H9 (cell line): Measurements from ENCODE around the gene LAMC1. TPM values are rescaled to one million over a fixed set of nuclear protein-coding genes. Genes with fewer than 3 reads are reported as not detected.
A peak's percentile ranks its signal among the peaks of the same experiment; 100 is the strongest.

Experiments
- DNase-seq: peaks from one replicate; pipeline ENCODE4 v3.0.0-alpha.2; 2017
- H2AFZ ChIP-seq: one replicate; pipeline ENCODE4 v1.6.1; 2013; ENCODE audit warnings: mild to moderate bottlenecking, low read length, control low read depth, moderate library complexity
- H2AK5ac ChIP-seq: 2 replicates; pipeline ENCODE4 v1.6.1; 2013; ENCODE audit warnings: low read length, control low read depth, mixed read lengths; ENCODE audit not compliant: insufficient read length
- H2BK120ac ChIP-seq: one replicate; pipeline ENCODE4 v1.6.1; 2013; ENCODE audit warnings: low read depth, mild to moderate bottlenecking, low read length, control low read depth, inconsistent platforms; ENCODE audit not compliant: poor library complexity, severe bottlenecking
- H2BK12ac ChIP-seq: 2 replicates; pipeline ENCODE4 v1.6.1; 2013; ENCODE audit warnings: low read length, control low read depth, mixed read lengths, low read depth; ENCODE audit not compliant: insufficient read length
- H2BK15ac ChIP-seq: 2 replicates; pipeline ENCODE4 v1.6.1; 2013; ENCODE audit warnings: low read depth, low read length, control low read depth
- H2BK20ac ChIP-seq: one replicate; pipeline ENCODE4 v1.6.1; 2013; ENCODE audit warnings: low read depth, mild to moderate bottlenecking, low read length, control low read depth, inconsistent platforms; ENCODE audit not compliant: poor library complexity, severe bottlenecking
- H2BK5ac ChIP-seq: 2 replicates; pipeline ENCODE4 v1.6.1; 2013; ENCODE audit warnings: low read length, control low read depth, mixed read lengths; ENCODE audit not compliant: insufficient read length
- H3K14ac ChIP-seq: 2 replicates; pipeline ENCODE4 v1.6.1; 2013; ENCODE audit warnings: low read length, control low read depth; ENCODE audit not compliant: insufficient read depth
- H3K18ac ChIP-seq: 2 replicates; pipeline ENCODE4 v1.6.1; 2013; ENCODE audit warnings: low read depth, mild to moderate bottlenecking, mixed read lengths, low read length, control low read depth; ENCODE audit not compliant: insufficient read length
- H3K23ac ChIP-seq: 2 replicates; pipeline ENCODE4 v1.6.1; 2013; ENCODE audit warnings: low read length, control low read depth, mixed read lengths, low read depth; ENCODE audit not compliant: insufficient read length
- H3K23me2 ChIP-seq: 2 replicates; pipeline ENCODE4 v1.6.1; 2013; ENCODE audit warnings: low read depth, mild to moderate bottlenecking, mixed read lengths, low read length, control low read depth; ENCODE audit not compliant: insufficient read length, poor library complexity, severe bottlenecking
- H3K27ac ChIP-seq: 2 replicates; pipeline ENCODE4 v1.5.1; 2013; ENCODE audit warnings: low read length, control low read depth, mixed read lengths, low read depth; ENCODE audit not compliant: insufficient read length
- H3K27me3 ChIP-seq: 2 replicates; pipeline ENCODE4 v1.6.1; 2013; ENCODE audit warnings: low read length, control low read depth, inconsistent platforms; ENCODE audit not compliant: insufficient read depth
- H3K4ac ChIP-seq: 2 replicates; pipeline ENCODE4 v1.6.1; 2013; ENCODE audit warnings: low read depth, mild to moderate bottlenecking, control low read depth, inconsistent platforms, low read length, moderate library complexity
- H3K4me1 ChIP-seq: 2 replicates; pipeline ENCODE4 v1.6.1; 2013; ENCODE audit warnings: low read length, control low read depth, inconsistent platforms; ENCODE audit not compliant: insufficient read depth
- H3K4me2 ChIP-seq: 2 replicates; pipeline ENCODE4 v1.6.1; 2013; ENCODE audit warnings: low read length, control low read depth, mixed read lengths; ENCODE audit not compliant: insufficient read length, insufficient read depth
- H3K56ac ChIP-seq: 2 replicates; pipeline ENCODE4 v1.6.1; 2013; ENCODE audit warnings: low read depth, mild to moderate bottlenecking, mixed read lengths, low read length, control low read depth; ENCODE audit not compliant: insufficient read length
- H3K79me1 ChIP-seq: 2 replicates; pipeline ENCODE4 v1.6.1; 2013; ENCODE audit warnings: low read depth, mild to moderate bottlenecking, moderate library complexity, low read length, control low read depth, inconsistent platforms; ENCODE audit not compliant: insufficient read depth, poor library complexity, severe bottlenecking
- H3K79me2 ChIP-seq: 2 replicates; pipeline ENCODE4 v1.6.1; 2013; ENCODE audit warnings: low read length, control low read depth, inconsistent platforms; ENCODE audit not compliant: insufficient read depth
- H3K9ac ChIP-seq: 2 replicates; pipeline ENCODE4 v1.6.1; 2013; ENCODE audit warnings: low read length, control low read depth, mixed read lengths; ENCODE audit not compliant: insufficient read length; ENCODE audit errors: extremely low read depth
- H3K9me3 ChIP-seq: one replicate; pipeline ENCODE4 v1.6.1; 2013; ENCODE audit warnings: low read depth, low read length, inconsistent platforms; ENCODE audit not compliant: control insufficient read depth
- H3T11ph ChIP-seq: one replicate; pipeline ENCODE4 v1.6.1; 2013; ENCODE audit warnings: mild to moderate bottlenecking, low read length, control low read depth, inconsistent platforms
- H4K20me1 ChIP-seq: one replicate; pipeline ENCODE4 v1.6.1; 2013; ENCODE audit not compliant: control insufficient read depth, insufficient read length, insufficient read depth
- H4K5ac ChIP-seq: 2 replicates; pipeline ENCODE4 v1.6.1; 2013; ENCODE audit warnings: low read depth, mild to moderate bottlenecking, mixed read lengths, low read length, control low read depth; ENCODE audit not compliant: insufficient read length
- H4K8ac ChIP-seq: replicated peaks from 2 replicates; pipeline ENCODE4 v1.6.1; 2013; ENCODE audit warnings: low read length, control low read depth, mixed read lengths, low read depth; ENCODE audit not compliant: insufficient read length
- H4K91ac ChIP-seq: 2 replicates; pipeline ENCODE4 v1.6.1; 2013; ENCODE audit warnings: low read depth, mild to moderate bottlenecking, moderate library complexity, mixed read lengths, low read length, control low read depth; ENCODE audit not compliant: insufficient read length
- H3K27ac Mint-ChIP-seq, 3 experiments: 2 replicates in 2 of 3; 3 replicates in 1 of 3; pipeline ENCODE4 v1.8.0; 2020 to 2021; ENCODE audit warnings: mixed read lengths in 3 of 3, mild to moderate bottlenecking in 1 of 3, moderate library complexity in 1 of 3
- H3K27me3 Mint-ChIP-seq: 2 replicates; pipeline ENCODE4 v1.8.0; 2021; ENCODE audit warnings: low read depth, mild to moderate bottlenecking, moderate library complexity, mixed read lengths
- H3K36me3 Mint-ChIP-seq, 3 experiments: 2 replicates in 2 of 3; 3 replicates in 1 of 3; pipeline ENCODE4 v1.8.0; 2020 to 2021; ENCODE audit warnings: low read depth in 3 of 3, mixed read lengths in 3 of 3; ENCODE audit not compliant: insufficient read depth in 1 of 3
- H3K4me1 Mint-ChIP-seq, 2 experiments: 2 replicates each; pipeline ENCODE4 v1.8.0; 2020; ENCODE audit warnings: mixed read lengths in 2 of 2
- H3K4me3 Mint-ChIP-seq, 2 experiments: 2 replicates in 1 of 2; 3 replicates in 1 of 2; pipeline ENCODE4 v1.8.0; 2020 to 2021; ENCODE audit warnings: mild to moderate bottlenecking in 2 of 2, mixed read lengths in 2 of 2, moderate library complexity in 1 of 2
- H3K9me3 Mint-ChIP-seq, 2 experiments: 2 replicates in 1 of 2; 3 replicates in 1 of 2; pipeline ENCODE4 v1.8.0; 2020; ENCODE audit warnings: mild to moderate bottlenecking in 2 of 2, mixed read lengths in 2 of 2, moderate library complexity in 1 of 2
- CTCF ChIP-seq: fragments of 200-600 bp; sonication (generic); conservative IDR thresholded peaks from 3 replicates; pipeline ENCODE4 v1.8.0; 2021; ENCODE audit warnings: antibody characterized with exemption, mild to moderate bottlenecking
- WGBS: extraction: QIAGEN DNeasy Blood & Tissue Kit; methylation state at CpG from one replicate; pipeline ENCODE4 v1.1.7; 2013; ENCODE audit warnings: missing lambda C conversion rate, low lambda C conversion rate, mixed read lengths; ENCODE audit not compliant: insufficient read length; ENCODE audit errors: extremely low coverage; 5-methylcytosine and 5-hydroxymethylcytosine counted together
- total RNA-seq: library from RNA; stranded (reverse); gene quantifications from 2 replicates; pipeline ENCODE4 v1.2.1, GENCODE V29; 2021

The LAMC1 gene
- total RNA-seq, 1 experiment from 2014 or later, result 96.2 TPM

GRCh38 chr1:183106166-183106565, 82.9 kb downstream of the LAMC1 start:
- Mint-ChIP-seq H3K36me3 (peaks cover 0 to 13% (median 0%) of the 10 kb centered on the region in 3 experiments; a peak in 3 of 7 replicates), H3K27me3 (no peaks in the 10 kb centered on the region), H3K9me3 (no peaks in the 10 kb centered on the region), H3K27ac (peak overlapping the region in 1 of 3 experiments; percentile 36; a peak in 1 of 7 replicates), H3K4me1 (peaks cover 28 to 41% of the 10 kb centered on the region in 2 experiments), H3K4me3 (no peak overlapping the region)
- no peaks in the 10 kb centered on the region for H3K79me1 ChIP-seq
- no peak overlapping the region for H3K4me2 ChIP-seq
- H2BK12ac ChIP-seq, result no peak overlapping the region
- no peaks in the 10 kb centered on the region for H3K79me2 ChIP-seq
- H2BK15ac ChIP-seq, result no peak overlapping the region
- H3K9me3 ChIP-seq, result no peaks in the 10 kb centered on the region
- no peak overlapping the region for H3T11ph ChIP-seq
- no peak overlapping the region for H3K27ac ChIP-seq
- no peak overlapping the region for H2BK5ac ChIP-seq
- no peak overlapping the region for H3K56ac ChIP-seq
- H4K91ac ChIP-seq, result no peak overlapping the region
- no peak overlapping the region for H2BK120ac ChIP-seq
- H3K18ac ChIP-seq, result no peak overlapping the region
- WGBS, result no CpG with 5 or more reads among the region's 4 CpGs
- H2BK20ac ChIP-seq, result no peak overlapping the region
- H3K23ac ChIP-seq, result no peak overlapping the region
- H3K27me3 ChIP-seq, result no peaks in the 10 kb centered on the region
- no peaks in the 10 kb centered on the region for H3K23me2 ChIP-seq
- H4K20me1 ChIP-seq, result no peaks in the 10 kb centered on the region
- no peak overlapping the region for H3K4ac ChIP-seq
- H3K9ac ChIP-seq, result no peak overlapping the region
- peaks cover 15% of the 10 kb centered on the region; the same call in 1 of the 2 replicates for H3K4me1 ChIP-seq
- H4K8ac ChIP-seq, result no peak overlapping the region
- no peak overlapping the region for H3K14ac ChIP-seq
- no peak overlapping the region for H2AFZ ChIP-seq
- no peak overlapping the region for H4K5ac ChIP-seq
- H2AK5ac ChIP-seq, result no peak overlapping the region
- no peak for DNase-seq
- no peak for TF ChIP-seq CTCF
